Loucy (cell line): Measurements from ENCODE around the gene GORASP1.

ENCODE experiments used
- EZH2phosphoT487 ChIP-seq: fragments of 200-600 bp; IDR thresholded peaks from 2 replicates; pipeline ENCODE4 v1.6.1; 2018; ENCODE audit warnings: antibody characterized with exemption, mild to moderate bottlenecking, moderate library complexity, borderline replicate concordance
- TF ChIP-seq, protein P1 (sequence below): fragments of 200-600 bp; sonication (generic); conservative IDR thresholded peaks from 2 replicates; pipeline ENCODE4 v1.5.1; 2014; ENCODE audit warnings: mild to moderate bottlenecking, antibody characterized with exemption, low read length

DNA sequence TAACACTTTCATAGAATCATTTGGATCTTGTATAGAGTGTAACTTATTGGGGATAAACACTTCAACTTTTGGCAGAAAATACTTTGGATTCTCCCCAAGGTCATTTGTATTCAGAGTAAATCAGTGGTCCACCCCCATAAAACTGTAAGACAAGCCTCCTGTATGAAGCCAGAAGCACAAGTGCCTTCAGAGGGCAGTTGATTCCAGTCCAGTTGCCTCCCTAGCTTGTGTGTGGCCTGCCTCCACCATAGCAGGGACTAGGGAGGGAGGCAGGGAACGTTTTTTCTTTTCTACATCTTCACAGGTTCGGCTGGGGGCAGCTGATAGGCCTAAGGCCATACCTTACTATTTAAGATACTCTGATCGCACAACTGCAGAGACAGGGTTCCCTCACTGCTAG is 11.6 kb downstream of the GORASP1 start:
- TF ChIP-seq, protein P1, sequence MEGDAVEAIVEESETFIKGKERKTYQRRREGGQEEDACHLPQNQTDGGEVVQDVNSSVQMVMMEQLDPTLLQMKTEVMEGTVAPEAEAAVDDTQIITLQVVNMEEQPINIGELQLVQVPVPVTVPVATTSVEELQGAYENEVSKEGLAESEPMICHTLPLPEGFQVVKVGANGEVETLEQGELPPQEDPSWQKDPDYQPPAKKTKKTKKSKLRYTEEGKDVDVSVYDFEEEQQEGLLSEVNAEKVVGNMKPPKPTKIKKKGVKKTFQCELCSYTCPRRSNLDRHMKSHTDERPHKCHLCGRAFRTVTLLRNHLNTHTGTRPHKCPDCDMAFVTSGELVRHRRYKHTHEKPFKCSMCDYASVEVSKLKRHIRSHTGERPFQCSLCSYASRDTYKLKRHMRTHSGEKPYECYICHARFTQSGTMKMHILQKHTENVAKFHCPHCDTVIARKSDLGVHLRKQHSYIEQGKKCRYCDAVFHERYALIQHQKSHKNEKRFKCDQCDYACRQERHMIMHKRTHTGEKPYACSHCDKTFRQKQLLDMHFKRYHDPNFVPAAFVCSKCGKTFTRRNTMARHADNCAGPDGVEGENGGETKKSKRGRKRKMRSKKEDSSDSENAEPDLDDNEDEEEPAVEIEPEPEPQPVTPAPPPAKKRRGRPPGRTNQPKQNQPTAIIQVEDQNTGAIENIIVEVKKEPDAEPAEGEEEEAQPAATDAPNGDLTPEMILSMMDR, result no peak
- TF ChIP-seq EZH2phosphoT487, result no peak
